ENCODE results near the gene IQSEC1. TPM values are rescaled to one million over a fixed set of nuclear protein-coding genes. Genes with fewer than 3 reads are reported as not detected.

The IQSEC1 gene
- total RNA-seq, 2 donors from 2014 or later = 38.0 to 62.9 TPM

Other genes starting within 250 kb of the IQSEC1 start
- gene RPL32, start 231.9 kb downstream of the IQSEC1 start, total RNA-seq = 1,000 to 10,000 TPM; 2,210 to 2,773 TPM